ENCODE measurements around the gene NDRG3.
"Not testable (repeated sequence)": the region's sequence is repeated elsewhere in the genome, so short reads cannot be mapped to it uniquely, and the experiment has no call there.

Gene NDRG3

DNA sequence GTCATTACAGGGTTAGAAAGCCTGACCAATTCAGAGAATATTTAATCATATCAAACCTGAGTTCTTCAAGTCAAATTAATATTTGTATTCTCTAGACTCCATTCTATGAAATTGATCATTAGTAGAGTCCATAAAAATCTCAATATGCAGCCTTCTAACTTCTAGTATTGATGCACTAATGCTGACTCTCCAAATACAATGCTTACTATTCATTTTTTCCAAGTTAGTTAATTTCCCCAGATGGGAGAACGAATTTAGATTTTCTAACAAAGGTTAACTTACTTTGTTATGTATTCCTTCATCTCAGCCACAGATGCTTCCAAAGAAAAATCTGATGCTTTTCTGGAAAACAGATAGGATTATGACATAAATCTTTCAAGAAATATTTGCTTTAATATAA is 12.4 kb upstream of the NDRG3 start:
- no peak for DNase-seq

DNA sequence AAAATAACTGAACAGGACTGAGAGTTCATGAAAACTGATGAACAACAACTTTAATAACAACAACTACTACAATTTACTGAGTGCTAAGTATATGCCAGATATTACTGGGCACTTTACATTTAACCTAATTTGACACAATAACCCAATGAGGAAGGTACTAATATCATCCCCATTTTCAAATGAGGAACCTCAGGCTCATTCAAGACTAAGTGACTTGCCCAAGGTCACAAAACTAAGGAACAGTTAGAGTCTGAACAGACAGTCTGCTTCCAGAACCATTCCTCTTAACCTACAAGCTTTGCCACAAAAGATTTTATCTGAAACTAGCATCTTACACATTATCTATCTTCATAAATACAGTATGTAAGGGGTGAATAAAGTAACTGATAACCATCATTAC is 10.6 kb upstream of the NDRG3 start:
- no peak for DNase-seq

DNA sequence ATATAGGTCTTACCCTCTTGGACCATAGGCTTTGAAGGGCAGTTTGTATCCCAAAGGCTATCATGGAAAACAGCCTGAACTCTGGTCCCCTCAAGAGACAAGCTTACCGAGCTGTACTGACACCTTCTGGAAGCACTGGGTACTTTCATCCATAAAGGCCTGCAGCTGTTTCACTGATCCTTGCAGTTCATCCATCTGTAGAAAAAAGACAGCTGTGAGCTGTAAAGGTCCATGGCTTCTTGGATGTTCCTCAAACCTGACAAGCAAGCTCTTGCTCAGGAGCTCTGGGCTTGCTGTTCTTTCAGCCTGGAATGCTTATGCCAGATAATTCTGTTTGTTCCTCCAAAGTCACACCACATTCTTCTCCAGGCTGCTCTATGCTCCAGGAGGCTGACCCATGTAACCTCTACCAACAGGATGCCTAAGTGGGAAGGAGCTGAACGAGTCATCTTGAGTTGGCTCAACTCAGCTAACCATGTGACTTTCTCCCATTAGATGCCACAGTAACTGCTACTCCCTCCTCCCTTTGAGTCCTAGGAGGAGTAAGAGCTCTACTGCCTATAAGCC is 8.8 kb upstream of the NDRG3 start:
- DNase-seq: peak; percentile 68

DNA sequence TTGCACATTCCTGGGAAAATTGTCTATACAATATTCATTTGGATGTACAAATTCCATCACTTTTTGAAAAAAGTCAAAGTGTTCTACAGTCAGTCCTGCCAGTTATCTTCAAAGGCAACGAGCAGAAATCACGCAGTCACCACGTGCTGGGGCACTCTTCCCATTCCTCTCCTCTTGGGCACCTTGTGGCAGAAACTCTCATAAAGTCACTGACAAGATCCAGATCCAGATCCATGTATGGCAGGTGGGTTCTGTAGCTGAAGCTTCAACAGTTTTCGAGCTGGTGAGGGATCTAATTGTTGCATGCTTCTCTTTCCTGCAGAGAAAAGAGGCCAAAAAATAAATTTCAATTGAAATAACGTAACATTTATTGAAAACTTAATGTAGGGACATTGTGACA is 6.7 kb upstream of the NDRG3 start:
- DNase-seq: no peak

DNA sequence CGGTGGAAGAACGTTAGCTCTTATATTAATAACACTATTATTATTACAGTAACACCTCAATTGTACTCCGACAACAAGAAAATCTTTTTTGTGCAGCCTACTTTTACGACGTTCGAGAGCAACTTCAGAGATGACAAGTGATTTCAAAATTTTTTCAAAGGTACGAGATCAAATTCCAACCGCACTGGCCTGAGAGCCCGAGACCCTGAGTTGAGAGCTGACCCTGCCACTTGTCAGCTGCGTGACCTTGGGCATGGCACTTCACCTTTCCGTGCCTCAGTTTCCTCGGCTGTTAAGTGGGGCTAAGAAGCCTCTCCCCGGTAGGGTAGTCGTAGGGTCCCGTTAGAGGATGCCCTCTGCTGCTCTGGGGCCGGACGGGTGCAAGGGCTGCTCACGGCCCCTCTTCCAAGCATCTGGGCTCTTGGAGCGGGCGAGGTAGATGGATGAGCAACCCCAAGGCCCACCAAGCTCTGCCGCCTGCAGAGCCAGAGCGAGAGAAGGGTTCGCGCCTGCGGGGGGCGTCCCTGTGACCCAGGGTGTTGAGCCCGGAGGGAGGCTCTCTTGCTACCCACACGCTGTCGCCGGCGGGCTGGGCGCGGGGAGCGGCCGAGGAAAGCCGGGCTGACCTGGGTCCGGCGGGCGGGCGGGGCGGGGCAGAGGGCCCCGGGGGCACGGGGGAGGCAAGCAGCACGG is 510 bp downstream of the NDRG3 start:
- peak; percentile 62 for DNase-seq

DNA sequence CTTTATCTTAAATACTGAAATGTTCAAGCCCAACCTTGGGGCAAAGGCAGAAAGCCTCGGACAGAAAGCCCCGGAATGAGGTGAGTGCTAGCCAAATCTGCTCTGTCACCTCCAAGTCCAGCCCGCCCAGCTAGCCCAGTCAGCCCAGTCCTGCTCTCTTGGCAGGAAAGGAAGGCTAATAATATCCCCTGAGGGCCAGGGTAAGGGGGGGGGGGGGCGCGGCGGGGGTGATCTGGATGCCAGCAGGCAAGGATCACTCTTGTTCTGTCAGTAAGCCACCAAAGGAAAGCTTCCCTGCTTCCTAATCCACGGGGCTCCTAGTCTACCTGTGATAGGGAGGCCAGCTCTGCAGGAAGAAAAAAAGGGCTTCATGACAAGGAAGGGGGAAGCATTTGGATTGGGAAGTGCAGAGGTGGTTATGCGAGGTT is 1.1 kb downstream of the NDRG3 start:
- DNase-seq: no peak

DNA sequence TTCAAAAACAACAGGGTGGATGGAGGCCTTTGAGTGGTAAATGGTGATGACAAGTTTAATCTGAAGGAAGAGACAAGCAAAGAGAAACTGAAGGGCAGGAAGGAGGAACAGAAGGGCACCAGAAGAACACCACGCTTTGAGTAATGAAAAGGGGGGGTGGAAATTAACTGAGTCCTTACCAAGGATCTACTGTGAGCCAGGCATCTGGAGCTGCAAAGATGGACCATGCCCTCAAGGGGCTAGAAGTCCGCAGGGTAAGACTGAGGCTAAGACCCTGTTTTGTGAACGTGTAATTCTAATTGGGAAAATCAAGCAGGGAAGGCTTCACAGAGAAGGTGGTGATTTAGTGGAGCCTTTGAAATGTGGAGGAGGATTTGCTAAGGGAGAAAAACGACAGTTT is 1.6 kb downstream of the NDRG3 start:
- DNase-seq: no peak

DNA sequence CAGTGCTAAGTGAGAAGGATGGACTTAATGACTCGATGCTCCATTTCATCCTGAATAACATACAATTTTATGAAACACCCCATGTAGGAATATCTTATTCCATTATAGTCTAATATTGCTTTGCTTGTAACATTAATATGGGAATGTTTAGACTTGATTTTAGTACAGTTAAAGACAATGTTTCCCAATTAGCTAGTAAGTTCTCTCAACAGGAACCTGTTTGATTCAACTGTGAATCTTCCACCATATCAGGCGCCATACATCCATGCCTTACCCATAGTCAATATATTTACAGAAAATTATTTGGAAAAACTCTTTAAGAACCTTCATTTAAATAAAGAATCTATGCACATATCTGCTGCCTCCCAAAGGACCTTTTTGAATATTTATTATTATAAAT is 3.3 kb downstream of the NDRG3 start:
- no peak for DNase-seq

DNA sequence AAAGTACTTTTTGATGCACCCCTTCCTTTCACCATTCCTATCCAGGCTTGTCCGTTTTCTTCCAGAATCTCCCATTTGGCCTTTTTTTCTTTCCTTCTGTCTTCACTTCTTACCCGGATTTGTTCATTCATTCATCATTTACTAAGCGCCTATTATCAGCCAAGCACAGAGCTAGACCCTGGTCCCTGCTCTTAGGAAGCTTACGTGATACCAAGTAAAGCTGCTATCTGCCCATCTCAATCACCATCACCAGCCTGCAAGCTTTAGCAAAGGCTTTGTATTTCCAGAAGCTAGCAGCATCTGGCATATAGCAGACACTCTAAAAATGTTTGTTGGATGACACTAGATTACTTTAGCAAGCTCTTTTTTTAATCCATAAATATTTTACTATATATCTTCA is 4.8 kb downstream of the NDRG3 start:
- peak; percentile 42 for DNase-seq

DNA sequence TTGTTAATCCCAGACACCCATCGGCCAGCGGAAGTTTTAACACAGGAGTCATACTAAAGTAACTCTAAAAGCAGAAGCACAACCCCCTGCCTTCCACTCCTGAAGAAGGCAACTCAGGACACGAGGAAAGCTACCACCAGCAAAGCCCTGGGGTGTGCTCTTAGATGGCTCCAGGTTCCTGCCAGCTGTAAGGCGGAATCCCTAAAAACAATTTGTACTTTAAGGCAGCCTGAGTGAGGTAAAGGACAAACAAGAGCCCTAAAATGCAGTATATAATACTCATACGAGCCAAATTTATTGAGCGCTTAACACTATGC is 8.7 kb downstream of the NDRG3 start:
- no peak for DNase-seq

DNA sequence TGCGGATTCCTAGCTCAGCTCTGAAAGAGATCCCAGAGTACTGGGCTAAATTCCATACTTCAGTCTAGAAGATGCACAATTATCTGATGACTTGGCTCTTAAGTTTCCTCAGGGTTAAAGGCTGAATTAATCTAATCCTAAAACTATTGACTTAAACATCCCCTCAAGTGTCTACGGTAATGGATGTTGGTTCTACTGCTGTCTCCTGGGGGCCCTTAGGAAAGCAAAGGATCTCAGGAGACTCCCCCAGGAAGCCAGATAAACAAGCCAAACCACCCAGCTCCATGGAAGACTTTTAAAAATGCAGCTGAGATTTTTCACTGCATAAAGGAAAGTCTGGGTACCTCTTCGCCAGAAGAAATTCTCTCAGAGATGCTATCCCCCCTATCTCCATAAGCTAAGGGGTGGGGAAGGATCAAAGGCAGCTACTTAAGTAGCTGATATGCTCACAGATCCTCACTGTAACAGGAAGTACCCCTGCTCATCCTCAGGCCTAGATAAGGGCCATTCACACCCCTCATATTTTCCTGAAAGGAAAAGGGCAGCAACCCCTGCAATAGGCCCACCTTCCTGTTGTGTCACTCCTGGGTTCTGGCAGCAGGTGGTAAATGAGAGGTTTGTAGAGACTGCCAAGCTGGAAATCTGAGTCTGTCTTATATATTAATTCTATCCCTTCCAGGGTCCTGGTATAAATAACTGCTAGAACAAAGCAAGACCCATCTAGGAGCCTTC is 9.3 kb downstream of the NDRG3 start:
- DNase-seq: no peak

DNA sequence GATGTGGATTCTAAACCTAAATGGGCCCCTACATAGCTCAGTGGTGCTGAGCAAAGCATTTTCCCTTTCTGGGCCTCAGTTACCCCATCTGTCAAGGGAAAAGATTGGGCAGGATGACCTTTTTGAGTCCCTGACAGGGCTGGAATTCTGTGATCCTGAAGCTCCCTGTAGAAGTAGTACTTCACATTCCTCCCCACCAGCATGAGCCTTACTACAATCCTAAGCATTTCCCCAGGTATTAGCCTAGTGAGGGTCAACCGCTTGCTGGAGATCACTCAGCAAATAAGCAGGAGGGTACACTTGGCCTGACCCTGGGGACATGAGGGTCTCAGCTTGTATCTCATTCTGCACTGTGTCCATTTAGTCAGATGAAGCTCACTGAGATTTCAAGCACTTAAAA is 13.4 kb downstream of the NDRG3 start:
- DNase-seq: no peak

DNA sequence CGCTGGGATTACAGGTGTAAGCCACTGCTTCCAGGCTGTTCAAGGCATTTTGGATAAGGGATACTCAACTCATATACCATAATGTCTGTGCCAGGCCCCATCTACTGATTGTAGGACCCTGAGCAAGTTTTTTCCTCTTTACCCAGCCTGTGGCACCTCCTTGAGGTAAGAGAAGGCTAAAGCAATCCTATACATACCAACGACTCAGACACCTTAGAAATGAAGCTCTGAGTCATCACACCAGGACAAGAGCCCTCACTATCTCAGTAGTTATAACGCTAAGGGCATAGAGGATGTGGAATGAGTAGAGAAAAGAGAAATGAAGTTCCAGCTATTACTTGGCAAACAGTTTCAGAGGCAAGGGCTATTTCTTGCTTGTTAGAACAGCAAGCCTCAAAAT is 16.9 kb downstream of the NDRG3 start:
- DNase-seq: no peak

DNA sequence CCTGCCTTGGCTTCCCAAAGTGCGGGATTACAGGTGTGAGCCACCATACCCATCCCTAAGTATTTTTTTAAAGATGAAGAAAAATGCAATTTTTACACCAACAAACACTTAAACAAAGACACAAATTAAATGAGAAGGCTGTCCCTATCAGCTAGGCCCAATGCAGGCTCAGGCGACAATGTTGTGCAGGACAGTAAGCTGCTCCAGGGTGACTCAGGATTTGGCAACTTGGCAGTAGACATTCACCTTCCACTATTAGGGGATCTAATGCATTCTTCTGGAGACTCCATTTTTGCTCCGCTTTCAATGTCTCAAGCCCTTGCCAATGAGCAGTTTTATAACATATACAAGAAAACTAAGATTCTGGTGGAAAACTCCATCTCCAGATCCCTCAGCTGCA is 19.7 kb downstream of the NDRG3 start:
- DNase-seq: no peak

DNA sequence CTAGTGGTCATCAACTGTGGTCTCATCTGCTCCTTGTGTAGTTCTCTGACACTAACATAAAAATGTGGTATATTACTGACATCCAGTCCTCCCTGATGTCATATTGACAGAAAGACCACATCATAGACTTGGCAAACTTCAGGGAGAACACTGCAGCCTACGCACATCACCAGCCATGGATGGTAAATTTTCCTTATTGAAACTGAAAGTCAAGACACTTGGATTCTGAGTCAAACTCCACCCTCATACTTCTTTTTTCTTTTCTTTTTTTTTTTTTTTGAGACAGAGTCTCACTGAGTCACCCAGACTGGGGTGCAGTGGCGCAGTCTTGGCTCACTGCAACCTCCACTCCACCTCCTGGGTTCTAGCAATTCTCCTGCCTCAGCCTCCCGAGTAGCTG is 25.4 kb downstream of the NDRG3 start:
- no peak for DNase-seq

DNA sequence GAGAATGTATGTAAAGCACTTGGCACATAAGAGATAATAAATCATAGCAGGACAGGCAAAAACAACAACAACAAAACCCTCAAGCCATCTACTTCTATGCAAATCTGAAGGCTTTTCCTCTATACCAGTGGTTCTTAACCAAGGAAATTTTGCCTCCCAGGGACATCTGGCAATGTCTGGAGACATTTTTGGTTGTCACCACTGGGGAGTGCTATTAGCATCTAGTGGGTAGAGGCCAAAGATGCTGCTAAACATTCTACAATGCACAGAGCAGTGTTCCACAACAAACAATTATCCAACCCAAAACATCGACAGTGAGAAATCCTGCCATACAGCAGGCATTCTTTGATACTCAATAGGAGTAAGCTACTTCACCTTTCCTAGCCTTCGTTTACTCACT is 28.2 kb downstream of the NDRG3 start:
- no peak for DNase-seq

DNA sequence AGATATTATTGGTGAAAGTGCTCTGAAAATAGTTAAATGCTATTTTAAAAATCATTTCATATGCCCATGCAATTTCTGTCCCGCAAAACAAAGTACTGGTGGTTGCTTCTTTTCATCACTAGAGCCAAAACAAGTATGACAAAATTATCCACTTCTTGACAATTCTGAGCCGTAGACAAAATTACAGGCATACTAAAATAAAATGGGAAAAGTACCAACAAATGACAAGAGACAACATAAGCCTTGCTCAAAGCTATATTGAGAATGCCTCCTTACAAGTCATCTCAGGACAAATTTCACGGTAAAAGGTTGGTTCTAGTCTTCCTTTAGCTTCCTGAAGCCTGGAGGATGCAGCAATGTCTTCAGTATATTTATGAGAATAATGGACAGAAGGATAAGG is 28.9 kb downstream of the NDRG3 start:
- no peak for DNase-seq

DNA sequence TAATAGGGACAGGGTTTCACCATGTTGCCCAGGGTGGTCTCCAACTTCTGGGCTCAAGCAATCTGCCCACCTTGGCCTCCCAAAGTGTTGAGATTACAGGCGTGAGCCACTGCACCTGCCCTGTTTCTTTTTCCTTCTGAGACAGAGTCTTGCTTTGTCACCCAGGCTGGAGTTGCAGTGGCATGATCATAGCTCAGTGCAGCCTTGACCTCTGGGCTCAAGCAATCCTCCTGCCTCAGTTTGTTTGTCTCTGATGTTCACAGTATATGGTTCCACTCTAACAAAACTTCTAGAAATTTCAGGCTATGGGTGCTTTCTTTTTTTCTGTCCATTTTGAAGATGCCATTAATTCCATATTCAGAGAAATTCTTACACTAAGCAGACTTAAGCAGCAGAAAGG is 33.1 kb downstream of the NDRG3 start:
- no peak for DNase-seq

DNA sequence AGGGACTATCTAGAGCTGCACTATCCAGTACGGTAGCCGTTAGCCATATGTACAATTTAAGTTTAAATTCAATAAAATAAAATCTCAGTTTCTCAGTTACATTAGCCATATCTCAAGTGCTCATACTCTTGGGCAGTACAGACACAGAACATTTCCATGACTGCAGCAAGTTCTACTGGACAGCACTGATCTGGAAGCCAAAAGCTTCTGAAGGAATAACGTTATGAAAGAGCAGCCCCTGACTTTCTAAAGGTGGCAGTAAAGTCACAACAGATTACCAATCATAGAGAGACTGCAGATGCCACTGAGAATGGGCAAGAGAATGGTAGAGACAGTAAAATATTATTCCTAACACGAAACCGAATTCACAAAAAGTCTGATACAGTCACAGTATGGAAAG is 36.8 kb downstream of the NDRG3 start:
- DNase-seq: no peak

DNA sequence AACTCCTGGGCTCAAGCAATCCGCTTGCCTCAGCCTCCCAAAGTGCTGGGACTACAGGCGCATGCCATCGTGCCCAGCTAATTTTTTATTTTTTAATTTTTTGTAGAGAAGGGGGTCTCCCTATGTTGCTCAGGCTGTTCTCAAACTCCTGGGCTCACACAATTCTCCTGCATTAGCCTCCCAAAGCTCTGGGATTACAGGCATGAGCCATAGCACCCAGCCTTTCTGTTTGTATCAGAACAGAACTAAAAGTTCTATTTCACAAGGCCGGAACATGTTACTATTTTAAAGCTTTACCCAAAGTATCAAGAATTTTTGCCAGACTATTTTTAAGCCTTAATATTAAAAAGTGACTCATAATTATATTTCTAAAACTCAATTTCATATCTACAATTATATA is 42.4 kb downstream of the NDRG3 start:
- no peak for DNase-seq

DNA sequence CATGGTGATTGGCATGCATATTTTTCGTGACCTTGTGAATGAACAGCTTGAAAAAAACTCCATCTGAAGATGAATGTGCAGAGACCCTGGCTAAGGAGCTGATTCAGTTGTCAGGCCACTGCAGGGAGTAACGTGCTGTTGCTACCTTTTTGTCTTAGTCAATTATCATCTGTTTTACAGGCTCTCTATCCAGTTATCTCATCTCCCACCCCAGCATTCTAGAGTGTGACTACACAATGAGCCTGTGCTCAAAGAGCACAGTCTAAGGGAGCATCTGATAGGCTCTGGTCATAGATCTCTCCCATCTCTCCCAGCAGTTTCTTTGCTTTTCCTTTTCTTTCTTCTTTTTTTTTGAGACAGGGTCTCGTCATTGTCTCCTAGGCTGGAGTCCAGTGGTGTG is 45.5 kb downstream of the NDRG3 start:
- DNase-seq: peak; percentile 7

DNA sequence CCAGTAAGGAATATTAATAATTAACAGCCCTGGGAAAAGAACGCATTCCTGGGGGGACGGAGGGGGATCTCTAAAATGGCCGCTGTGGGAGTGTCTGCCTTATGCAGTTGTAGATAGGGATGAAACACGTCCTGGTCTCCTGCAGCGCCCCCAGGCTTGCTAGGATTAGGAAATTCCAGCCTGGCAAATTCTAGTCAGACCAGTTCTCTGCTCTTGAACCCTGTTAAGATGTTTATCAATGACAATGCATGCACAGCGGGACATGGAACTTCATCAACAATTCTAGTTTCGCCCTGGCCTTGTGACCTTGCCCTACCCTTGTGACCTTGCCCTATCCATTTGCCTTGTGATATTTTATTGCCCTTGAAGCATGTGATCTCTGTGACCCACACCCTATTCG is 50.4 kb downstream of the NDRG3 start:
- DNase-seq: not testable (repeated sequence)

DNA sequence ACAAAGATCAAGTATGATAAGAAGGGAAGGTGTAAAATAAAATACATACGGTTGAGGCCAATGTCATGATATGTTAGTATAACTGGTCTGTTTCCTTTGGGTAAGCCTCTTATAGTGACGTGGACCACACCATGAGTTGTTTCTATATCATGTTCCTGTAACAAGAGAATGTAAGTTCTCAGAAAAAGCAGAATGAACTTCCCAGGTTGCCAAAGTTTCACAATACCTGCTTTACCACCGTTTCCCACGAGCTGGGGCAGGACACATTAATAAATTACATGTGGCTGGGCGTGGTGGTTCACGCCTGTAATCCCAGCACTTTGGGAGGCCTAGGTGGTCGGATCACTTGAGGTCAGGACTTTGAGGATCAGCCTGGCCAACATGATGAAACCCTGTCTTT is 57.3 kb downstream of the NDRG3 start:
- no peak for DNase-seq

DNA sequence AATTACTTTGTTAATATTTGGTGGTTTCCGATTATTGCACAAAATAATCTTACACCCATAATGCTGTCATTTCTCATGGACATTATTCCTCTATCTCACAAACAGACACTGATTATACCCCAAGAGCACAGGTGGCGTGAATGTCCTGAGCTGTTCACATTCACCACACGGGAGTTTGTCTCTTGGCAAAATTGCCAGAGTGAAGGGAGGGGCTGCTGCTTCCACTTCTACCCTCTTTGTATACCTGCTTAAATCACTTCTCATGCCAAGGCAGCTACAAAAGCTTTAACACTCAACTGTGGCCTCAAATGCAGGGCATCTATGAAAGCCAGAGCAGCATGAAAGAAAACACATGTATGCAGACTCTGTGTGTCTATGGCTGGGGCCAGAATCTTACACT is 58.0 kb downstream of the NDRG3 start:
- no peak for DNase-seq

DNA sequence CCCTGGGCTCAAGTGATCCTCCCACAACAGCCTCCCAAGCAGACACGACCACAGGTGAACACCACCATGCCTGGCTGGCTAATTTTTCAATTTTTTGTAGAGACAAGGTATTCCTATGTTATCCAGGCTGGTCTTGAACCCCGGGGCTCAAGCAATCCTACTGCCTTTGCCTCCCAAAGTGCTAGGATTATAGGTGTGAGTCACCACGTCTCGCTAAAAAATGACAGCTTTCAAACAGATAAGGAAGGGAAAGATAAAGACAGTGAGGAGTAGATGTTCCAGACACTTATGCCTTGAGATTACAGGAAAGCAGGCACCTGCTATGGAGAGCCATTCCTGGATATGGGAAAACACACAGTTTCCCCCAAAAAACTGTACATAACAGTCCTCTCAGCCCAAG is 58.9 kb downstream of the NDRG3 start:
- no peak for DNase-seq
